Thymus (tissue), 11 donors: ENCODE data around the gene MMP20. TPM values are rescaled to one million over a fixed set of nuclear protein-coding genes. Genes with fewer than 3 reads are reported as not detected.

Experiments
- DNase-seq, 9 donors: peaks; one replicate each; pipeline ENCODE4 v3.0.0-alpha.2; 2013; ENCODE audit warnings: low spot score in 9 of 9, low read depth in 6 of 9, missing footprints in 1 of 9
- H3K27ac ChIP-seq, 2 donors: one replicate each; pipeline ENCODE4 v1.5.1; 2013; ENCODE audit warnings: control low read depth in 1 of 2, low read depth in 1 of 2, low read length in 1 of 2, mild to moderate bottlenecking in 1 of 2, moderate library complexity in 1 of 2
- H3K27me3 ChIP-seq, 2 donors: one replicate each; pipeline ENCODE4 v1.5.1; 2013; ENCODE audit warnings: low read length in 1 of 2; ENCODE audit not compliant: control insufficient read depth in 2 of 2, insufficient read depth in 1 of 2
- H3K36me3 ChIP-seq, 2 donors: one replicate each; pipeline ENCODE4 v1.5.1; 2013; ENCODE audit warnings: low read length in 1 of 2, mild to moderate bottlenecking in 1 of 2, moderate library complexity in 1 of 2; ENCODE audit not compliant: control insufficient read depth in 2 of 2, insufficient read depth in 2 of 2
- H3K4me1 ChIP-seq, 2 donors: one replicate each; pipeline ENCODE4 v1.5.1; 2013; ENCODE audit warnings: low read length in 2 of 2; ENCODE audit not compliant: control insufficient read depth in 2 of 2, insufficient read depth in 2 of 2
- H3K4me3 ChIP-seq, 2 donors: one replicate each; pipeline ENCODE4 v1.5.1; 2013; ENCODE audit warnings: low read length in 2 of 2, control low read depth in 1 of 2, mild to moderate bottlenecking in 1 of 2
- H3K9me3 ChIP-seq, 2 donors: one replicate each; pipeline ENCODE4 v1.5.1; 2013; ENCODE audit warnings: low read length in 1 of 2, mild to moderate bottlenecking in 1 of 2; ENCODE audit not compliant: control insufficient read depth in 2 of 2, insufficient read depth in 1 of 2
- WGBS: extraction: QIAGEN DNeasy Blood & Tissue Kit; methylation state at CpG from one replicate; pipeline ENCODE4 v1.1.7; 2013; 5-methylcytosine and 5-hydroxymethylcytosine counted together
- polyA plus RNA-seq: library from polyadenylated mRNA; stranded (reverse); fragments of 200-250 nt; gene quantifications from one replicate; pipeline ENCODE4 v1.2.3, GENCODE V29; 2013
- total RNA-seq: library from RNA; stranded (reverse); fragments of 120-200 nt; gene quantifications from one replicate; pipeline ENCODE4 v1.2.4, GENCODE V29; 2013
- donor health status: healthy.

Gene MMP20
- total and polyA plus RNA-seq, 2 donors, result 0.14 to 0.23 TPM

DNA sequence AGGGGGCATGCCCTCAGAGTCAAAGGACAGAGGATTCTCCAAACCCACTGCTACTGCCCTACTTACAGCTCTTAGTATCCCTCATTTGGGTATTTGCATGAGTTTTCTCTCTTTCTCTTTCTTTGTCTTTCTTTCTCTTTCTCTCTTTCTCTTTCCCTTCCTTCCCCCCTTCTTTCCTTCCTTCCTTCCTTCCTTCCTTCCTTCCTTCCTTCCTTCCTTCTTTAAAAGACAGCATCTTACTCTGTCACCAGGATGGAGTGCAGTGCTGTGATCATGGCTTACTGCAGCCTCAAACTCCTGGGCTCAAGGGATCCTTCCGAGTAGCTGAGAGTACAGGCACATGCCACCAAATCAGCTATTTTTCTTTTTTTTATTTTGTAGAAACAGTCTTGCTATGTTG is 80.5 kb downstream of the MMP20 start:
- Histone ChIP-seq H3K4me1 (no peaks in the 10 kb centered on the region), H3K27ac (no peak overlapping the region), H3K9me3 (no peaks in the 10 kb centered on the region), H3K4me3 (no peak overlapping the region), H3K27me3 (no peaks in the 10 kb centered on the region), H3K36me3 (no peaks in the 10 kb centered on the region)
- 97% methylated on average over 1 of the region's 1 CpG for WGBS
- DNase-seq, result no peak

DNA sequence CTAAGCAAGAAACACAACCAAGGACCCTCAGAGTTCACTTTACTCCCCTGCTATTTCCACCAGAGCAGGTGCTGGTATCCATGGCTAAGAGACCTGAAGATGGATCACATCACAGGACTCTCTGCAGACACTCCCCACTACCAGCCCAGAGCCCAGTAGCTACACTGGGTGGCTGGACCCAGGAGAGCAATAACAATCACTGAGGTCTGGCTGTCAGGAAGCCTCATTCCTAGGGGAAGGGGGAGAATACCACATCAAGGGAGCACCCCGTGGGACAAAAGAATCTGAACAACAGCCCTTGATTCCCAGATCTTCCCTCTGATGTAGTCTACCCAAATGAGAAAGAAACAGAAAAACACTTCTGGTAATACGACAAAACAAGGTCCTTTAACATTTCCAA is 85.6 kb downstream of the MMP20 start:
- Histone ChIP-seq H3K4me3 (no peak overlapping the region), H3K9me3 (no peaks in the 10 kb centered on the region), H3K27ac (no peak overlapping the region), H3K4me1 (no peaks in the 10 kb centered on the region), H3K27me3 (no peaks in the 10 kb centered on the region), H3K36me3 (no peaks in the 10 kb centered on the region)
- DNase-seq, result no peak
- 45% methylated on average over 2 of the region's 2 CpGs for WGBS

DNA sequence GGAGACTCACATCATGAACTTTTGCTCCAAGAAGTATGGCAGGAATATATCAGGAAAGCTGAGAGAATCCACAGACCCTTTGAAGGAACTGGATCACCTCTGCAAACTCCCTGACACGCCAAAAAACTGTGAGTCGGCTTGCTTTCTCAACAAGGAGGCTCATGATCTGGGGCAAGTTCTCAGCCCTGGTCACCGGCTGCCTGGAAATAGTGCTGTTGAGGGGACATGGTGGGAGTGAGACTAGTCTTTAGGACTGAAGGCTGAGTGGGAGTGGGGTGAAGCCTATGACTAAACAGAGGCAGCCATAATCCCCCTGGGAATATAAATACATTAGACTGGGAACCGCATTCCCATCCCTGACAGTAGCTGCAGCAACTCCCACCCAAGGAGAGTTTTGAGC is 86.2 kb downstream of the MMP20 start:
- Histone ChIP-seq H3K4me3 (no peak overlapping the region), H3K4me1 (no peaks in the 10 kb centered on the region), H3K9me3 (no peaks in the 10 kb centered on the region), H3K36me3 (no peaks in the 10 kb centered on the region), H3K27me3 (no peaks in the 10 kb centered on the region), H3K27ac (no peak overlapping the region)
- no peak for DNase-seq
- 97% methylated on average over 4 of the region's 4 CpGs for WGBS

DNA sequence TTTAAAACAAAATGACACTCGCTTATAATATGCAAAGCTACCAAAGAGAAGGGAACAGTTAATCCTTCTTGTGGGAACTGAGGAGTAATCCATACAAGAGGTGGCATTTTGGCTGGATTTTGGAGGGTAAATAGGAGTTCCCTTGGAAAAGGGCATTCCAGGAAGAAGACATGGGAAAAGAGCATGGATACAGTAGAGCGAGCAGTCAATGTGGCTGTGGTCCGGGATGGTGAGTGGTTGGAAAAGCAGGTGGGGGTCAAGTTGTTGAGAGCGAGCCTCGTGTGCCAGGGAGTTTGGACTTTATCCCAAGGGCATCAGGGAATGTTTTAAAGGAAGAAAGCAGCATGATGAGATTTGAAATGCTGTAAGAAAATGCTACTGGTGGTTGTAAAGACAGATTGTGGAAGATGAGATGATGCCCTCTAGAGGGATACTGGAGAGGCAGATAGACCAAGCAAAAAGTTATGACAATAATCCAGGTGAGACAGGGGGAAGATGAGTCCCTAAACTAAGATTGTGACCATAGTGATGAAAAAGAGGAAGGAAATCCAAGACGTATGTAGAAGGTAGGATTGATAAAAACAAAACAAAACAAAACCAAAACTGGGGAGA is 90.8 kb downstream of the MMP20 start:
- WGBS, result 83% methylated on average over 6 of the region's 6 CpGs

DNA sequence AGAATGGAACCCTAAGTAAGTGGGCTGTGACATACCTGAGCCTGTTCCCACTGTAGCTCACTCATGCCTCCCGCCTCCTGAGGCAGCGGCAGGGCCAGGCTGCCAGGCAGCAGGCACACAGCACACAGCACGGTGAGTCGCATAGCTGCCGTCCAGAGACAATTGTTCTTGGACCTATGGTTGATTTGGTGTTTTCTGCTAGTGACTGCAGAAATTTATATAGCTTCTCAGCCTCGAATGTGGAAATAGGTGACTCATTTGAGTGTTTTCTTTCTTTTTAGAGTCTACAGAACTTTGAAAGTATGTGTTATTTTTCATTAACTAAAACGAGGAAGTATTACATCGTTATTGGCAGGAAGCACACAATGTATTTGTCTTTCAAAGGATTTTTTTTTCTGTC is 94.6 kb downstream of the MMP20 start, which contains the start of gene MMP7:
TSS of gene MMP7 (minus strand) at position 190 of the 400 bp plus-strand sequence. CDS start at position 143, 47 bp downstream.
- Histone ChIP-seq H3K4me3 (no peak within 1 kb of the TSS), H3K36me3 (no peaks in the 10 kb centered on the region), H3K9me3 (no peaks in the 10 kb centered on the region), H3K27ac (no peak within 1 kb of the TSS), H3K27me3 (no peaks in the 10 kb centered on the region), H3K4me1 (no peaks in the 10 kb centered on the region)
- no peak for DNase-seq
- 32% methylated on average over 8 of the region's 8 CpGs for WGBS

More for the DNA sequence above, 90.8 kb downstream of the MMP20 start:
- no peaks in the 10 kb centered on the region for H3K4me1 ChIP-seq
- H3K27ac ChIP-seq, result no peak overlapping the region
- H3K4me3 ChIP-seq, result no peak overlapping the region
- H3K27me3 ChIP-seq, result no peaks in the 10 kb centered on the region
- no peaks in the 10 kb centered on the region for H3K36me3 ChIP-seq
- no peaks in the 10 kb centered on the region for H3K9me3 ChIP-seq
- DNase-seq, result no peak

DNA sequence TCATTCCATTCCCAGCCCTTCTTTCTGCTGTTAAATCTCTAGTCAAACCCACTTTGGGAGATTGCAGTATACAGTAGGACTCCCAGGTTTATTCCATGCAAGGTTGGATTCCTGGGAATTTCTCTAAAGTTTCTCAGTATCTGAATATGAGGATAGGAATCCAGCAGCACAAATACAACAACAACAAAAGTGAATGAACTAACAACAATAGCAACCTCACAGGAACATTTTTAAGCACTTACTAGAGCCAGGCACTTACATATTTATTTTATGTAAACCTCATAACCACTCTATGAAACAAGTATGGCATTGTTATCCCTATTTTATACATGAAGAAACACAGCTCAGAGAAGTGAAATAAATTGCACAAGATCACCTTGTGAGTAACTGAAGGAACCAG is 96.5 kb downstream of the MMP20 start:
- Histone ChIP-seq H3K4me1 (no peaks in the 10 kb centered on the region), H3K4me3 (no peak overlapping the region), H3K9me3 (no peaks in the 10 kb centered on the region), H3K36me3 (no peaks in the 10 kb centered on the region), H3K27ac (no peak overlapping the region), H3K27me3 (no peaks in the 10 kb centered on the region)
- DNase-seq, result no peak

DNA sequence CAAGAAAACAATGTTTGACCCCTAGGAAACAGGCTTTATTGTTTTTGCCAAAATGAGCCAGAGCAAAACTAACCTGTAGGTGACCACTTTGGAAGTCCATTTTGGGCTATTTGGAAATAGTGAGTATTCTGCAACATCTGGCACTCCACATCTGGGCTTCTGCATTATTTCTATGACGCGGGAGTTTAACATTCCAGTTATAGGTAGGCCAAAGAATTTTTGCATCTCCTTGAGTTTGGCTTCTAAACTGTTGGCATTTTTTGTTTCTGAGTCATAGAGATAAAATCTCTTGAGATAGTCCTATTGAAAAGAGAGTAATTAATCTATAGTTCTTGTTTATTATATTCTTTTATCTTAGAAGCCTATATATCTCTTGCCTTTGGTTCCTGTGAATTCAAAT is 97.4 kb downstream of the MMP20 start:
- 99% methylated on average over 2 of the region's 2 CpGs for WGBS
- H3K4me1 ChIP-seq, result no peaks in the 10 kb centered on the region

DNA sequence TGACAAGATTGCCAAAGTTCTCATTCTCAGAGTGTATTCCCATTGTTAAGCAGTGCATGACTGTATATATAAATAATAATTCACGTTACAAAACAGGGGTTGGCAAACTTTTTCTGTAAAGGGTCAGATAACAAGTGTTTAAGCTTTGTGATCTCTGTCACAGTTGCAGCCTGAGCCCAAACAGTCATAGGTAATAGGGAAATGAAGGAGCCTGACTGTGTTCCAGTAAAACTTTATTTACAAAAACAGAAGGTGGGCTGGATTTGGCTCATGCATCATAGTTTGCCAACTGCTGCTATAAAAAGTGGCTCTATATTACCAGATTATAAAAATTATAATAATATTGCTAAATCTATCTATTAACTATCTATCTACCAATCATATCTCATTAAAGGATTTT is 98.1 kb downstream of the MMP20 start:
- Histone ChIP-seq H3K36me3 (no peaks in the 10 kb centered on the region), H3K4me3 (no peak overlapping the region), H3K27me3 (no peaks in the 10 kb centered on the region), H3K9me3 (no peaks in the 10 kb centered on the region), H3K27ac (no peak overlapping the region), H3K4me1 (no peaks in the 10 kb centered on the region)
- WGBS, result 96% methylated on average over 1 of the region's 1 CpG
- no peak for DNase-seq

More for the DNA sequence above, 97.4 kb downstream of the MMP20 start:
- no peaks in the 10 kb centered on the region for H3K9me3 ChIP-seq
- no peak for DNase-seq
- no peaks in the 10 kb centered on the region for H3K36me3 ChIP-seq
- H3K27ac ChIP-seq, result no peak overlapping the region
- H3K4me3 ChIP-seq, result no peak overlapping the region
- no peaks in the 10 kb centered on the region for H3K27me3 ChIP-seq
